ENCODE data around the gene TENM3.

Gene TENM3

DNA sequence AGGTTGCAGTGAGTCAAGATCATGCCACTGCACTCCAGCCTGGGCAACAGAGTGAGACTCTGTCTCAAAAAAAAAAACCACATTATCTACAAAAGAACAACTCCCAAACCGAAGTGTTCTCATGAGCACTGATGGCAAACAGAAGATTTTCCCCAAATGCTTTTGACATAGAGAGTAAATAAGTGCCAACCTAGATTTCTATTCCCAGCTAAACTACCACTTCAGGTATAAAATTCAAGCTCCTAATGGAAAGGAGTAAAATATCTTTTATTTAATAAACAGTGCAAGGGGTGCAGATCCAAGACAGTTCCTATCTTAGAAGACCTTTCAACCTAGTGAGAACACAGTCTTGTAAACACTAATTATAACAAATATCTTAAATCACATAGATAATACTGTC is 170.3 kb downstream of the TENM3 start:
- DNase-seq, result no peak

DNA sequence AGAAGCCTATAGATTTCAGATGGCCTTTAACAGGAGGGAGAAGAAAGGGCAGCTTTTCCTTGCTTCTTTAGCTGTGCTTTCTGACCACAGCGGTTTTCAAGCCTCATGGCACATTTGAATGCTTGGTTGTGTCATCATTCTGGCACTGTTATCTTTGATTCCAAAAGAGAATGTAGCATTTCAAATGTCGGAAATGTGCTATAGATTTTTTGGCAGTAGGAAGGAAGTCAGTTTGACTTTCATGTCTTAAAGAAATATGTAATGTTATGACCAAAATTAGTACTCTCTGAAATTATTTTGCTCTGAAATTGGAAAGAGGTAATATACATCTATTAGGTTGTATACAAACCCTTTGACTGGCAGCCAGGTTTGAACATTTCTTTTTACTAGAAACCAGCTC is 171.9 kb downstream of the TENM3 start:
- DNase-seq, result no peak

DNA sequence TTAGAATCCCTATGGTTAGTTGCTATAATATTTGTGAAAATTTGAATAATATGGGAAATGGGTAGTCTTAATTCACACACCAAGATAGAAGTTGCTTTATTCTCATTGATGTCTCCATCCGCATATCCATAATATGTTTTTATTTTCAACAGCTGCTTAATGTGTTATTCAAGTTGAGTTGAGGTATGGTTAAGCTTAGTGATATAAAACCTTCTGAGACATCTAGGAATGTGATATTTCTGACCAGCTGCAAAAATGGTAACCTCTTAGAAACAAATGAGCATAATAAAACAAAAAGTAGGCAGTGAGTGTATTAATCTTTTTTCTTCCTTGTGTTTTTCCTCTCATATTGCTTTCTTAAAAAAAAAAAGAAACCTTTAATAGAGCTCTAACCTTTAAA is 172.9 kb downstream of the TENM3 start:
- DNase-seq, result no peak

DNA sequence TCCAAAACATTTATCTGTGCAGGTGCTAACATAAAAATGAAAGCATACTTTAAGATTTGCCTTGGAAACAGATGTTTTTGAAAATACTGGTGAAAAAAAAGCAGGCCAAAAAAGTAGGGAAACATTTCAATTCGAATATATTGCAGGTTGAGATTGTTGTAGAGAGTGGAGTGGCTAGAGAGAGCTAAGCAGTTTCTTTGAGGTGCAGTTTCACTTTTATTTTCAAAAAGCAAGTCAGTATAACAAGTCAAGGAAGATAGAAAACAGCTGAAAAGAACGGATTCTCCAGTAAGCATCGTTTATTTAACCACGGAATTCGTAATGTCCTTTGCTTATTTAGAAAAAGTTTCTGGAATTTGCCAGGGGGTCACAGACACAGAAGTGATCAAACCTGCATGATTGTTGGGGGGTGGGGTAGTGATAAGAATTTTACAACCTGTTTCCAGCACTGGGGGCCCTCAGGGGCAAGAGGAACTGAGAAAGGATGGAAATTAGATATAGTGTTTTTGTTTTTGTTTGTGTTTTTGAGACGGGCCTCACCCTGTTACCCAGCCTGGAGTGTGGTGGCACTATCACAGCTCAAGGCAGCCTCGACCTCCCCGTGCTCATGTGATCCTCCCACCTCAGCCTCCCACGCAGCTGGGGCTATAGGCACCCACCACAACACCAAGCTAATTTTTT is 175.0 kb downstream of the TENM3 start:
- DNase-seq, result no peak

DNA sequence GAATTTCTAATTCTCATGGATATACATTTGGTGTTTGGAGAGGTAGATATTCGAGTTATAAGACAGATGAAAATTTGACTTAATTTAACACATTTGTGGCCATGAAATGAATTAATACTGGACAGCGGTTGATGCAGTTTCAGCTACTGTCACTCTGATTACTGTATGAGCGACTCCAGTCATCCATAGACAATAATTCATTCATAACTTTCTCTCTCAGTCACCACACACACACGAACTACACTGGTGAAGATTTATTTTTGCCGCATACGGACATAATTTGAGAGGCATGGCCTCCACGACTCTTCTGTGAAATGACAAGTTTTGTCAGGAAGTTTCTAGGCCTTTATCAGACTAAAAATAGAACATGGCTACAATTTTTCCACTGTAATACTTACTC is 177.0 kb downstream of the TENM3 start:
- no peak for DNase-seq

DNA sequence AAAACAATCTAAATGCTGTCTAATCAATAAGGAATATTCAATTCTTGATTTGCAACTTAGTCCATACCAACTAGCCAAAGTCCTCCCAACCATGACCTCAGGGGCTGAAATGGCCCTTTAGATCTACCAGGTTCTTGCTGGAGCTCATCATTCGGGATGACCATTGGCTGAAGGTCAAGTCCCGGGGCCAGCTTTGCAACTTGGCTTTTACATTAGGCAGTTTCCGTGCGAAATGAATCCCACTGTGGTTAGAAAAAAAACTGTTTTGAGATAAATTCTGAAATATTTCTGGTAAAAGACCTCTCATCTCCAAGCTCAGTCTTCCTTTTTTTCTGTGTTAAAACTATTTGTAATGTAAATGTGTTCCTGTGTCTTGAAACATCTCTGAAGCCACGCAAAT is 178.6 kb downstream of the TENM3 start:
- no peak for DNase-seq

DNA sequence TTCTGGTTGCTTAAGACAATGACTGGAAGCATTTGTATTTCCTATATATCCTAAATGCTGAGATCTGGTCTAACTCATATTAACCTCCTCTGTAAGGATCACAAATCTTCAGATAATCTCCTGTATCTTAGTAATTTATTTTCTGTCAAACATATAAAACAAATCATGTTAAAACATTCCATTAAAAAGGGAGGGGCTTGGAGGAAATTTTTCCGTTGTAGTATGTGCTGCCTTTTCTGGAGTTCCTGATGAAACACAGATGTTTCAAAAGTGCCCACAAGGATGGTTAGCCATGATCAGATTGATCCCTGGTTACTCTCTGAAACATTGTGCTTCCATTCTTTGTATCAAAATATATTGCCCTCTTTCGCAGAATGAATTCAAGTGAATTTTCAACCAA is 182.1 kb downstream of the TENM3 start:
- DNase-seq, result no peak

DNA sequence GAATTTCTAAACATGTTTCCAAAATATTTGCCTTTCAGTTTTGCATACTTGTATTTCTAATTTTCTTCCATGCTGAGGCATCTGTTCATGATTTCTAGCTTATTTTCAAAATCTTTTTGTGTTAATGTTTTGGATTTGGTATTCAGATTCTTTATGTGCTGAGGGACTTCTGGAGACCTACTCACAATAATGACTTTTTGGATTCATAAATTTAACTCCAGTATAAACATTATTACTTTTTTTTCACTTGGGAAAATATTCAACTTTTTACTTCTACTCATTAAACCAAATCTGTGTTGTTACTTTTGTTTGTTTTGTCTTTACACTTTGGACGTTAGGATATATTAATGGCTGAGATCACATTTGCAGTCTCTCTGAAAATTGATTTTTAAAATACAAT is 183.7 kb downstream of the TENM3 start:
- no peak for DNase-seq

DNA sequence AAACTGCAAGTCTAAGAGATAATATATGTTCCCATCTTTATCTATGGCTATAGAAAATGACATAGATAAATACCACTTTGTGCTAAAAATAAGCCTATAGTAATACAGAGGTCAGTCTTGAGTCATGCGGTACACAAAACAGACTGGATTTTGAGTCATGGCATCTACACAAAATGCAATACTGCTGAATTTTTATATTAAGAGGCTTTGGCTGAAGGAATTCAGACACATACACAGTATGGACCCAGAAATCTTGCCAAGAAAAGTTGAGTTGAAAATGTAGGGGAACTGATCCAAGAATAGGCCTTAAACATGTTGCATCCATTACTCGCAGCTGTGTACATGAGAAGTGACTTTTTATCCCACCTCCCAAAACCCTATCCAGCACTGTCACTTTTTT is 184.4 kb downstream of the TENM3 start:
- no peak for DNase-seq

DNA sequence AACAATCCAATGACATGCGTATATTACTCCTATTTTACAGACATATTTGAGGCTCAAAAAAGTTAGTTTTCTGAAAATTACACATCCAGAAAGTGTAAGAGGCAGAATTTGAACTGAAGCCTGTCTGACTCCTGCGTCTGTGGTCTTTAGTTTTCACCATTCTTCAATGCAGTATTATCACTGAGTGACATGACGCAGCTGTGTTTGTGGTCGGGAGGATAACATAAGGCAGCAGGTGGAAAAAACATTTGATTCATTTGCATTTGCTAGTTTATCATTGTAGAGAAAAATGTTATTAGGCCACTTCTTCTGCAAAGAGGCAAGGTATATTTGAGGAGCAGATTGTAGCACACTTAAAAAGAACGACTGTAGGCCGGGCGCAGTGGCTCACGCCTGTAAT is 186.7 kb downstream of the TENM3 start:
- no peak for DNase-seq

DNA sequence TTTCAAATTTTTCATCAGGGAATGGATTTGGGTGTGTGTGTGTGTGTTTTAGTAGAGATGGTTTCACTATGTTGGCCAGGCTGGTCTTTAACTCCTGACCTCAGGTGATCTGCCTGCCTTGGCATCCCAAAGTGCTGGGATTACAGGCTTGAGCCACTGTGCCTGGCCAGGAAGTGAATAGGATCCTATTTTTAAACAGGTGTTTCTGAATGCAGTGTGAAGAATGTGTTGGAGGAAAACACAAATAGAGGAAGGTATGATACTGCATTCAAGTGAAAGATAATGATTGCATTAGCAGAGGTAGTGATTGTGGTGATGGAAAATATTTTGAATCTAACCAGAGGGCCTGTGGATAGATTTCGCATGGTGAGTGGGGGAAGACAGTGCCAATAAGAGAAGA is 189.6 kb downstream of the TENM3 start:
- DNase-seq, result no peak

DNA sequence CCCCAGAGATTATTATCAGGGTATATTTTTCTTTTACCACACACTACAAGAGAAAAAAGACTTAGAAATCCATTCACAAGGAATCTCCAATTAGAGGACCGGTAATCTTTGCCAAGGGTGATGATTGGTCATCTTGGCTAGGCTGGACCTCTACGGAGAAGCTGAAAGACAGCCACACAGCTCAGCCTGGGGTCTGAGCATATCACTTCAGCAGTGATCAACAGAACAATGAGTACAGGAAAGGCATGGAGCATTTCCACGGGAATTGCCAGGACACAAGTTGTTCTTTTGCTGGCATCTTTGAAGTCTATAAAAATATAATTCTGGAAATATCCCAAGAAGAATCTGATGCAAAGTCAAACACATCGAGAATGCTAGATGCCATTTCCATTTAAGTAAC is 191.5 kb downstream of the TENM3 start:
- DNase-seq, result no peak

DNA sequence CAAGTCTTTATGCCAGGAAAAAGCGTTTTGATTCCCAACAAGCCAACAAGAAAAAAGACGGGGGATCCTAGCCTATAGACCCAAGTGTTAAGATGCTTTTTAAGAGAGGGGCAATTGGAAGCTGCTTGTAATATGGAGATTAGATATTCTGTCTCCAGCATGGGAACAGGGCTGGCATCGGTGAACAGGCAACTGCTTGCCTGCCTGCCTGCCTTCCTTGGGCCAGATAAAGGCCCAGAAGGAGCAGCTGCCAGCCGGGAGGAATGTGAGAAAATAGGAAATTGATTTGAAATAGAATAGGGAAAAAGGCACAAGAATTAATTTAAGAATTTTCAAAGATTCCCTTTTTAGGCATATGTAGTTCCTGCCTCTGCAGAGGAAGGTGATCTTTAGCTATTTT is 192.2 kb downstream of the TENM3 start:
- DNase-seq, result no peak

DNA sequence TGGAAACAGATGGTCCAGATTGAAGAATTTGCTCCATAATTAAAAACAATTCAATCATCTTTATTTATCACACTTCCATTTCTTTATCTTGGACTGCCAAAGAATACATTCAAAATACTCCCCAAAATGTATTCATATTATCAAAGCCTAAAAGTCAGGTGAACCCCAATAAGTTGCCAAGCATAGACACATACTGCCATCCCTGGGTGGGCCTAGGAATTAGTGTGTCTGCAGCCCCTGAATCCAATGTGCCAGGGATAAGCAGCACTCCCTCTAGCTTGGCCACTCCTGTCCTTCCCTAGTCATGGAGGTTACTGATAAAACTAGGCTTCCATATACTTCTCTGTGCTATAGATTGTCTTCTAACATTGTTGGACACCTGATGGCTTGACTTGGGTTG is 199.9 kb downstream of the TENM3 start:
- DNase-seq, result no peak

DNA sequence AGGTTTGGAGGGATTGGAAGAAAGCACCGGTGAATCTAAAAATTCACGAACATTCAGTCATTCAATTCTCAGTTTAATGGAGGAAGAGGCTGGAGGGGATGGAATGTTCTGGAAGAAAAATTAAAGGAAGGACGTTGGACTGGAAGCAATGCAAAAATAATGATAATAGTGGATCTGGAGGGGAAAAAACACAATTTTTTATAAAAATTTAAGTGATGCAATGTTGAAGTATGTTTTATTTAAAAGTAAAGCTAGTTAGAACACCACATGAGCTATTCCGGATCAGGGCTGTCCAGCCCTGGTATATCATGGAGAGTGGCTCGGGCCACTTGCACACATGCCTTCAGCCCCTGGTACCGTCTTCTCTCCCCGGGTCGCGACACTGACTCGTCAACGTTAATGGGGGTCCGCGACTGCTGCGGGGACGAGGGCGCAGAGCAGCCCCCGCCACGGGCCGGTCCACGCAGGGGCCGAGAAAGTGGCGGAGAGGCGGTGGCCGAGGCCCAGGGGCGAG is 204.6 kb downstream of the TENM3 start:
- no peak for DNase-seq

DNA sequence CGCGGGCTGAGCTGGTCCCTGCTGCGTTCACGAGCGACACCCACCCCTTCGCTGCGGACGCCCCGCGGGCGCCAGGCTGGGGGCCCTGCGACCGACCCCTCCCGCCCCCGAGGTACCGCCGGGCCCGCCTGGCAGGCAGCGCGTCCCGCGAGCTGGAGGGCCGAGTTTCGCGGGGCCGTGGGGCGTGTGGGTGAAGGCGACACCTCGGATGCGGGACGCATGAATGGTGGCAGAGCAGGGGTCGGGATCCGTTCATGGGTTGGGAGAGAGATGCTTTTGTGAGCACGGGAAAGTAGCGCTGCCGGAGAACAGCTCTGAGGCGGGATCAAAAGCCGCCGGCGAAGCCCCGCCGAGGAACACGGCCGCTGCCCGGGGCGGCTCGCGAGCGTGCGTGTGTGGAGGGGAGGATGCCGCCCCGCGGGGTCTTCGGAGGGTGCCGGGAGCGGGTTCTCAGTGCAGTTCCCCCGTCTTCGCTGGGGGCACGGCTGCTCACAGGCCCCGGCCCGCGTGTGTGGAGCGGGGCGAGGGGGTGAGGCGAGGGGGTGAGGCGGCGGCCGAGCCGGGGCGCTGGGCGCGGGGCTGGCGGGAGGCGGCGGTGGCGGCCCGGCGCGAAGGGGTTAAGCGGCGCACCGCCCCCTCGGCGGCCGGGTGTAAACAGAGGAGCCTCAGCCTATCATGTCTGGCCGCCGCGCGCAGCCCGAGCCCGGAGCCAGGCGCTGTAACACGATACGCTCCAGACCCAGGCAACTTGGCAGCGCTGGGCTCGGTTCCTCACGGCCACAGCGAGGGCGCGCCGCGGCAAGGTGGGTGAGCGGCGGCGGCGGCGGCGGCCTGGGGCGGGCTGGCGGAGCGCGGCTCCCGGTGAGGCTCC is 205.3 kb downstream of the TENM3 start:
- DNase-seq, result no peak

DNA sequence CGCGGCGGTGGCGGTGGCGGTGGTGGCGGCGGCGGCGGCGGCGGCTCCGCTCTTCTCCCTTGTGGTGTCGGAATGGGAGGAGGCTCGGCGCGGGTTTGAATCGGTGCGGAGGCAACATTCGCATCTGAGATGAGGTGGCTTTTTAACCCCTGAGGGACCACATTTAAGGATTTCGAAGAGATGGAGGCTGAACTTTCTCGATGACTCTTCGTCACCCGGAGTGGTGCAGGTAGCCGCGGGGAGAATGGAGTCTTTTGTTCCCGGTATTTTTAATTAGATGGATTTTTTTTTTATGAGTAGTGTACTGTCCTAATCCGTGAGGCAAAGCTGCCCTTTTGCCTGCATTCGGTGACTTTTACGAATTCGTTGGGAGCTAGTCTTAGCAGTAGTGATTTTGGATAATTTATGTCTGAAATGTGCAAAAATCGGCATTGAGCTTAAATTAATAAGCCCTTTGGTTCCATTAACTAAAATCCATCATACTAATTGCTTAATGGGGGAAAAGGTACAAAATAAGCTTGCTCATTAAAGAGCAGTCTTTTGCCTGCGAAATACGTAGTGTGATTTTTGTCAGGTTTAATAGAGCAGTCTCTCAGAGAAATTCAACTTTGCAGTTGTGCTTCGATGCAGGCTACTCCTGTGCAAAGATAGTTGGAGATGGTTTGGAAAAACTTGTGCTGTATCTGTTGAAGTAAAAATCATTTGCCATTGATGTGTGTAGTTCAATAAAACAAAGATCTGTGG is 206.2 kb downstream of the TENM3 start:
- no peak for DNase-seq

DNA sequence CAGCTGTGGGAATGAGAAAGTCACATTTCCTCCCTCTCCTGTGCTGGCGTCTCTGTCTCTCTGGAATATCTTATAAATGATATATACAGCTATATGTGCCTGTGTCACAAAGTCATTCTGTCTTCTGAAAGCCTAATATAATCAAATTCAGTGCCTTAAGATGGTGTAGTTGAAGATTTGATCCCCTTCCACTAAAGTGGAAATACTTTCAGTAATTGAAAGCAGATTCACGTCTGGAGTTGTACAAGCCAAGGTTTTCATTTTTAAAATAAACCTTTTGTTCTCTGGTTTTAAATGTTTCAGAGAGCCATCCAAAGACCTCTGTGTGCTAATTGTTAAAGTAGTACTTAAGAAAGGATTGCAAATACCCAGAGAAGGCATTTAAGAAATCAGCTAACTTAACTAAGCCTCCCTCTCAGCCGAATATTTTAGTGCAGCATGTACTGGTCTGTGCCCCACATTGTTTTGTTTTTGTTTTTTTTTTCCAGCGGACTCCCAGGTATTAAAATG is 206.8 kb downstream of the TENM3 start:
- no peak for DNase-seq

DNA sequence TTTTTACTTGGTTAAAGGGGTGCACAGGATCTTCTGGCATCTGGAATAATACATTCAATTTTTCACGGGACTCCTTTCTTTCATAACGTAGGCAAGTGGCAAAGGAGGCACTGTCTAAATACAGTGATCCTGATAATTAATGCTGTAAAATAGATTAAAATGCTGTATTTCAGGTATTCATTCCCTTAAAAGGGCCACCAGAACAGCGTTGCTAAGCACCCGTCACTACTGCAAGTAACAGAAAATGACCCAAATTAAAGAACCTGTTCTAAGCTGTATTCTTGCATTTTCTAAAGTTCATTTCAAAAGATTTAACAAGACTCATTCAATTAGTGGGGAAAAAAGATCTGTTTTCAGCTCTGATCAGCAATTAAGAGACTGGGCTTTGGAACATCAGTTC is 208.2 kb downstream of the TENM3 start:
- no peak for DNase-seq

DNA sequence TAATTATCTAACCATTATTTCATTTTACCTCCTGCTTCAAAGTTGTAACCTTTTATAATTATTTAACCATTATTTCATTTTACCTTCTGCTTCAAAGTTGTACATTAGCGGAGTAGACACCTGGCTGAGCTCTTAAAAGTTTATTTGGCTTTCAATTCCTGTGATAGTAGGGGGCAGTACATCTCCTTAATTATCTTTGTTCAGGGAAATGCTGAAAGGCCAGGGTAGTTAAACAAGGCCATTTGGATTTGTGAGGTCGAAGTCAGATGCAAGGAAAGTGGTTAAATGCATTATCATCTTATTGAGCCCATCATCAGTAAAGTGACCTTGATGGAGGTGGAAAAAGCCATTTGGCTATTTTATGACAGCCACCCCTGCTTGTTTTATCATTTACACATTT is 210.6 kb downstream of the TENM3 start:
- DNase-seq, result no peak

DNA sequence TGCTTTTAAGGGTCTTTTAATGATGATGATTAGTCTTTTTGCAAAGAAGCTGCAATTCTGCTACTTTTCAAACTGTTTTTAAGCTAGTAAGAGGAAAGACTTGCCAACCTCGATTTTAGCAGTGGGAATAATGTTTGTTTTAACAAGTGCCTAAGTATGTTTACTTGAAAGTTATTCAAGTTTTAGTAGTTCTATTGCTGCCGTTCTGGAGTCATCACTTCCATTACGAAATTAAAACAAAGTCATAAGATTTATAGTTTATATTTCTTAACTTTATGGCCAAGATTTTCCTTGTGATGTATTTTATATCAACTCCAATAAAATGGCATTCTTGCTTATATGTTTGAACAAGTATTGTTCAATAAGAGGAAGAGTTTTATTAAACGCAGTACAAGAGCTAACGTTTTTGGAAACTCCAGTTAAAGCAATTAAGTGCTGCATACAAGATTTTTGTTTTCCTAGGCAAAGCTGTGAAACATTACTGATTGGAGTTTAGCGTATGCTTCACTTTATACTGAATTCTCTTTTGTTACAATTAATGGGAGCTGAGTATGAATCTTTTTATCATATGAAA is 211.3 kb downstream of the TENM3 start:
- no peak for DNase-seq

DNA sequence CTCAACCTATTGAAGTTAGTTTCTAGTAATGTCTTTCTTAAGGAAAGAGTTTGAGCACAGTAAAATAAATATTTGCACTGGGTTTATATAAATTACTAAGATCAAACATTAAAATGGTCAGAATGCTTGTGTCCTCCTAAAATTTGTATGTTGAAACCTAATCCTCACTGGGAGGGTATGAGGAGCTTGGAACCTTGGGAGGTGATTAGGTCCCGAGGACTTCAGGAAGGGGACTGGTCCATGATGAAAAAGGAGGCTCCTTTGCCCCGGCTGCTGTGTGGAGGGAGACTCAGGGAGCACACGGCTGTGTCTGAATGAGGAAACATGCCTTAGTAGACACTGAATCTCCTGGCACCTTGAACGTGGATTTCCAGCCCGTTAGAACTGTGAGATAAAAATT is 221.9 kb downstream of the TENM3 start:
- no peak for DNase-seq

DNA sequence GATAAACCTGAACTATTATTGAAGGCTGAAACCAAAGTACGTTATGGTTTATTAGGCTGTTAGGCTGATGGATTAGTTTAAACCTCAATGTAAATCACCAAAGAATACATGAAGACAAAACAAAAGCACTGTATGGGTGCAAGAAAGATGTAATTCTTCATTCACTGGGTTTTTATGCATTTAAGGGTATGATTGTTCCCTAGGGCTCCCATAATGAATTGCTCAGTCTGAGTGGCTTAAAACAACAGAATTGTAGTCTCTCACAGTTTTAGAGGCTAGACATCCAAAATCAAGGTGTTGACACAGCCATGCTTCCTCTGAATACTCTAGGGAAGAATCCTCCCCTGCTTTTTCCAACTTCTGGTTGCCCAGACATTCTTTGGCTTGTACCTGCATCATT is 222.8 kb downstream of the TENM3 start:
- no peak for DNase-seq
